Superior temporal gyrus (tissue), 1 donor: ENCODE results near the gene FMO2.

Source experiments
- DNase-seq: peaks from one replicate; pipeline ENCODE4 v3.0.0-alpha.2; 2016; ENCODE audit errors: extremely low spot score

The FMO2 gene

GRCh38 chr1:171174560-171175294, 10.4 kb upstream of the FMO2 start:
- DNase-seq, result no peak

- no peak for DNase-seq
Observed at GRCh38 chr1:171177261-171177660, 7.8 kb upstream of the FMO2 start.

GRCh38 chr1:171179318-171180227, 5.5 kb upstream of the FMO2 start:
- DNase-seq, result no peak

GRCh38 chr1:171180670-171181069, 4.4 kb upstream of the FMO2 start:
- DNase-seq, result no peak

- DNase-seq, result peak; percentile 64
Observed at GRCh38 chr1:171188388-171189266, 3.5 kb downstream of the FMO2 start.

- DNase-seq, result no peak
Observed at GRCh38 chr1:171191992-171192391, 6.9 kb downstream of the FMO2 start.

GRCh38 chr1:171195767-171196166, 10.7 kb downstream of the FMO2 start:
- no peak for DNase-seq

- no peak for DNase-seq
Observed at GRCh38 chr1:171196351-171196750, 11.3 kb downstream of the FMO2 start.

GRCh38 chr1:171198081-171198480, 13.0 kb downstream of the FMO2 start:
- DNase-seq, result no peak

- DNase-seq, result no peak
Observed at GRCh38 chr1:171204296-171204695, 19.2 kb downstream of the FMO2 start.

- no peak for DNase-seq
Observed at GRCh38 chr1:171206204-171206977, 21.3 kb downstream of the FMO2 start.

GRCh38 chr1:171206978-171207355, 21.9 kb downstream of the FMO2 start:
- no peak for DNase-seq

- no peak for DNase-seq
Observed at GRCh38 chr1:171207377-171207776, 22.3 kb downstream of the FMO2 start.

GRCh38 chr1:171210355-171210754, 25.3 kb downstream of the FMO2 start:
- no peak for DNase-seq

- no peak for DNase-seq
Observed at GRCh38 chr1:171212607-171213351, 27.7 kb downstream of the FMO2 start.

- DNase-seq, result no peak
Observed at GRCh38 chr1:171213559-171214454, 28.7 kb downstream of the FMO2 start.

- DNase-seq, result no peak
Observed at GRCh38 chr1:171217658-171218443, 32.8 kb downstream of the FMO2 start.

GRCh38 chr1:171218661-171219060, 33.6 kb downstream of the FMO2 start:
- DNase-seq, result no peak
